GM23338 (cell line): ENCODE measurements around the gene ILF2. TPM values are rescaled to one million over a fixed set of nuclear protein-coding genes. Genes with fewer than 3 reads are reported as not detected.

ENCODE experiments used
- ATAC-seq: fragments of 200-7000 bp; cut with Tn5 transposase; 3 replicates; pipeline ENCODE4 v1.9.1; 2020
- DNase-seq: peaks from one replicate; pipeline ENCODE4 v3.0.0-alpha.2; 2015; ENCODE audit warnings: low spot score
- H2AFZ ChIP-seq: fragments of 200-600 bp; sonication (generic); 2 replicates; pipeline ENCODE4 v1.8.0; 2016; ENCODE audit warnings: antibody characterized with exemption, mild to moderate bottlenecking, moderate library complexity
- H3F3A ChIP-seq: fragments of 200-600 bp; sonication (generic); replicated peaks from 2 replicates; pipeline ENCODE4 v1.8.0; 2017; ENCODE audit warnings: antibody characterized with exemption, mixed run types, low read depth
- H3K27ac ChIP-seq: fragments of 200-600 bp; sonication (generic); 2 replicates; pipeline ENCODE4 v1.6.1; 2016; ENCODE audit warnings: low read depth
- H3K27me3 ChIP-seq: fragments of 200-600 bp; sonication (generic); 2 replicates; pipeline ENCODE4 v1.8.0; 2016; ENCODE audit warnings: mild to moderate bottlenecking, mixed run types, moderate library complexity; ENCODE audit not compliant: insufficient read depth
- H3K36me3 ChIP-seq: fragments of 200-600 bp; sonication (generic); 2 replicates; pipeline ENCODE4 v1.8.0; 2016; ENCODE audit warnings: mild to moderate bottlenecking; ENCODE audit not compliant: insufficient read depth
- H3K4me1 ChIP-seq: fragments of 200-600 bp; sonication (generic); 2 replicates; pipeline ENCODE4 v1.8.0; 2016; ENCODE audit warnings: mild to moderate bottlenecking, moderate library complexity; ENCODE audit not compliant: insufficient read depth
- H3K4me2 ChIP-seq: fragments of 200-600 bp; sonication (generic); 2 replicates; pipeline ENCODE4 v1.7.1; 2017; ENCODE audit warnings: mixed run types
- H3K4me3 ChIP-seq: fragments of 200-600 bp; sonication (generic); 2 replicates; pipeline ENCODE4 v1.6.1; 2016; ENCODE audit warnings: mixed run types
- H3K79me2 ChIP-seq: fragments of 200-600 bp; sonication (generic); replicated peaks from 2 replicates; pipeline ENCODE4 v1.8.0; 2017; ENCODE audit warnings: mild to moderate bottlenecking; ENCODE audit not compliant: insufficient read depth
- H3K9me2 ChIP-seq: fragments of 200-600 bp; sonication (generic); 2 replicates; pipeline ENCODE4 v1.8.0; 2017; ENCODE audit not compliant: insufficient read depth
- H4K20me1 ChIP-seq: fragments of 200-600 bp; sonication (generic); replicated peaks from 2 replicates; pipeline ENCODE4 v1.8.0; 2017; ENCODE audit warnings: mild to moderate bottlenecking; ENCODE audit not compliant: insufficient read depth
- H3K27ac Mint-ChIP-seq: 2 replicates; pipeline ENCODE4 v1.8.0; 2020; ENCODE audit warnings: inconsistent platforms, mild to moderate bottlenecking, moderate library complexity, mixed read lengths
- H3K27me3 Mint-ChIP-seq: 3 replicates; pipeline ENCODE4 v1.8.0; 2022; ENCODE audit warnings: low read depth, mild to moderate bottlenecking, moderate library complexity, mixed read lengths, inconsistent platforms; ENCODE audit not compliant: insufficient read depth, poor library complexity
- H3K36me3 Mint-ChIP-seq: 3 replicates; pipeline ENCODE4 v1.8.0; 2021; ENCODE audit warnings: low read depth, mild to moderate bottlenecking, inconsistent platforms, moderate library complexity, mixed read lengths
- H3K4me1 Mint-ChIP-seq: 3 replicates; pipeline ENCODE4 v1.8.0; 2020; ENCODE audit warnings: mild to moderate bottlenecking, inconsistent platforms, mixed read lengths
- H3K4me3 Mint-ChIP-seq: 3 replicates; pipeline ENCODE4 v1.8.0; 2021; ENCODE audit warnings: moderate library complexity, mild to moderate bottlenecking, inconsistent platforms, mixed read lengths
- H3K9me3 Mint-ChIP-seq: 3 replicates; pipeline ENCODE4 v1.8.0; 2020; ENCODE audit warnings: moderate library complexity, mild to moderate bottlenecking, inconsistent platforms, mixed read lengths
- CREB1 ChIP-seq: fragments of 250-450 bp; sonication (Bioruptor Pico); IDR thresholded peaks from 2 replicates; pipeline ENCODE4 v1.5.0; 2020; ENCODE audit warnings: low read depth, mild to moderate bottlenecking, moderate library complexity
- EZH2 ChIP-seq: fragments of 200-600 bp; sonication (generic); IDR thresholded peaks from one replicate; pipeline ENCODE4 v1.8.0; 2017; ENCODE audit warnings: antibody characterized with exemption, mild to moderate bottlenecking, low read depth; ENCODE audit not compliant: unreplicated experiment
- EZH2phosphoT487 ChIP-seq: fragments of 200-600 bp; sonication (generic); IDR thresholded peaks from one replicate; pipeline ENCODE4 v1.8.1; 2018; ENCODE audit warnings: antibody characterized with exemption; ENCODE audit not compliant: unreplicated experiment
- JUNB ChIP-seq: IDR thresholded peaks from one replicate; pipeline ENCODE4 v1.6.1; 2016; ENCODE audit warnings: antibody characterized with exemption; ENCODE audit not compliant: unreplicated experiment
- NANOG ChIP-seq: IDR thresholded peaks from 2 replicates; pipeline ENCODE4 v1.6.1; 2016; ENCODE audit warnings: antibody characterized with exemption, borderline replicate concordance
- POLR2AphosphoS5 ChIP-seq: IDR thresholded peaks from 2 replicates; pipeline ENCODE4 v1.6.1; 2016; ENCODE audit warnings: antibody characterized with exemption, low read depth
- STAT1 ChIP-seq: IDR thresholded peaks from one replicate; pipeline ENCODE4 v1.6.1; 2016; ENCODE audit warnings: antibody characterized with exemption; ENCODE audit not compliant: unreplicated experiment
- ZNF114 ChIP-seq: fragments of 250-450 bp; sonication (Bioruptor Pico); IDR thresholded peaks from 2 replicates; pipeline ENCODE4 v1.5.0; 2020; ENCODE audit warnings: mild to moderate bottlenecking, moderate library complexity
- ZNF331 ChIP-seq: fragments of 250-450 bp; sonication (Bioruptor Pico); IDR thresholded peaks from 2 replicates; pipeline ENCODE4 v1.5.0; 2020; ENCODE audit warnings: low read depth, mild to moderate bottlenecking, moderate library complexity
- polyA plus RNA-seq: library from polyadenylated mRNA; unstranded; fragments of >200 nt; fragmentation: Nextera tagmentation; extraction: Ambion mirVana; gene quantifications from 2 replicates; pipeline ENCODE4 v1.2.1, GENCODE V29; 2016
- total RNA-seq: library from RNA; depleted of rRNA; stranded (reverse); fragments of >200 nt; shearing (Covaris generic); gene quantifications from 2 replicates; pipeline ENCODE4 v1.2.3, GENCODE V29; 2014
- TF ChIP-seq, protein P1 (sequence below): IDR thresholded peaks from one replicate; pipeline ENCODE4 v1.6.1; 2018; ENCODE audit warnings: antibody characterized with exemption; ENCODE audit not compliant: unreplicated experiment
- TF ChIP-seq, protein P2 (sequence below), 2 experiments: fragments of 200-600 bp in 1 of 2; sonication (generic) in 1 of 2; conservative IDR thresholded peaks; 2 replicates each; pipeline versions ENCODE4 v1.5.1 to v1.6.1; 2016 to 2017; ENCODE audit warnings: antibody characterized with exemption in 2 of 2, low read depth in 2 of 2, mild to moderate bottlenecking in 2 of 2, moderate library complexity in 1 of 2
- TF ChIP-seq, protein P3 (sequence below): fragments of 250-450 bp; sonication (Bioruptor Pico); IDR thresholded peaks from 2 replicates; pipeline ENCODE4 v1.5.0; 2020; ENCODE audit warnings: mild to moderate bottlenecking, moderate library complexity
- TF ChIP-seq, protein P4 (sequence below): IDR thresholded peaks from 2 replicates; pipeline ENCODE4 v1.6.1; 2016; ENCODE audit warnings: antibody characterized with exemption

ILF2 gene
- total and polyA plus RNA-seq, 2 experiments from 2014 or later, result 214 to 337 TPM

DNA sequence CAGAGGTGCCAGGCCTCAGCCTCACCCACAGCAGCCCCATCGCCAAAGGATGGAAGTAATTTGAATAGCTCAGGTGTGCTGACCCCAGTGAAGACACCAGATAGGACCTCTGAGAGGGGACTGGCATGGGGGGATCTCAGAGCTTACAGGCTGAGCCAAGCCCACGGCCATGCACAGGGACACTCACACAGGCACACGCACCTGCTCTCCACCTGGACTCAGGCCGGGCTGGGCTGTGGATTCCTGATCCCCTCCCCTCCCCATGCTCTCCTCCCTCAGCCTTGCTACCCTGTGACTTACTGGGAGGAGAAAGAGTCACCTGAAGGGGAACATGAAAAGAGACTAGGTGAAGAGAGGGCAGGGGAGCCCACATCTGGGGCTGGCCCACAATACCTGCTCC lies 22.7 kb upstream of the ILF2 start:
- TF ChIP-seq, protein P1, sequence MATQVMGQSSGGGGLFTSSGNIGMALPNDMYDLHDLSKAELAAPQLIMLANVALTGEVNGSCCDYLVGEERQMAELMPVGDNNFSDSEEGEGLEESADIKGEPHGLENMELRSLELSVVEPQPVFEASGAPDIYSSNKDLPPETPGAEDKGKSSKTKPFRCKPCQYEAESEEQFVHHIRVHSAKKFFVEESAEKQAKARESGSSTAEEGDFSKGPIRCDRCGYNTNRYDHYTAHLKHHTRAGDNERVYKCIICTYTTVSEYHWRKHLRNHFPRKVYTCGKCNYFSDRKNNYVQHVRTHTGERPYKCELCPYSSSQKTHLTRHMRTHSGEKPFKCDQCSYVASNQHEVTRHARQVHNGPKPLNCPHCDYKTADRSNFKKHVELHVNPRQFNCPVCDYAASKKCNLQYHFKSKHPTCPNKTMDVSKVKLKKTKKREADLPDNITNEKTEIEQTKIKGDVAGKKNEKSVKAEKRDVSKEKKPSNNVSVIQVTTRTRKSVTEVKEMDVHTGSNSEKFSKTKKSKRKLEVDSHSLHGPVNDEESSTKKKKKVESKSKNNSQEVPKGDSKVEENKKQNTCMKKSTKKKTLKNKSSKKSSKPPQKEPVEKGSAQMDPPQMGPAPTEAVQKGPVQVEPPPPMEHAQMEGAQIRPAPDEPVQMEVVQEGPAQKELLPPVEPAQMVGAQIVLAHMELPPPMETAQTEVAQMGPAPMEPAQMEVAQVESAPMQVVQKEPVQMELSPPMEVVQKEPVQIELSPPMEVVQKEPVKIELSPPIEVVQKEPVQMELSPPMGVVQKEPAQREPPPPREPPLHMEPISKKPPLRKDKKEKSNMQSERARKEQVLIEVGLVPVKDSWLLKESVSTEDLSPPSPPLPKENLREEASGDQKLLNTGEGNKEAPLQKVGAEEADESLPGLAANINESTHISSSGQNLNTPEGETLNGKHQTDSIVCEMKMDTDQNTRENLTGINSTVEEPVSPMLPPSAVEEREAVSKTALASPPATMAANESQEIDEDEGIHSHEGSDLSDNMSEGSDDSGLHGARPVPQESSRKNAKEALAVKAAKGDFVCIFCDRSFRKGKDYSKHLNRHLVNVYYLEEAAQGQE, result no peak
- TF ChIP-seq, protein P2, sequence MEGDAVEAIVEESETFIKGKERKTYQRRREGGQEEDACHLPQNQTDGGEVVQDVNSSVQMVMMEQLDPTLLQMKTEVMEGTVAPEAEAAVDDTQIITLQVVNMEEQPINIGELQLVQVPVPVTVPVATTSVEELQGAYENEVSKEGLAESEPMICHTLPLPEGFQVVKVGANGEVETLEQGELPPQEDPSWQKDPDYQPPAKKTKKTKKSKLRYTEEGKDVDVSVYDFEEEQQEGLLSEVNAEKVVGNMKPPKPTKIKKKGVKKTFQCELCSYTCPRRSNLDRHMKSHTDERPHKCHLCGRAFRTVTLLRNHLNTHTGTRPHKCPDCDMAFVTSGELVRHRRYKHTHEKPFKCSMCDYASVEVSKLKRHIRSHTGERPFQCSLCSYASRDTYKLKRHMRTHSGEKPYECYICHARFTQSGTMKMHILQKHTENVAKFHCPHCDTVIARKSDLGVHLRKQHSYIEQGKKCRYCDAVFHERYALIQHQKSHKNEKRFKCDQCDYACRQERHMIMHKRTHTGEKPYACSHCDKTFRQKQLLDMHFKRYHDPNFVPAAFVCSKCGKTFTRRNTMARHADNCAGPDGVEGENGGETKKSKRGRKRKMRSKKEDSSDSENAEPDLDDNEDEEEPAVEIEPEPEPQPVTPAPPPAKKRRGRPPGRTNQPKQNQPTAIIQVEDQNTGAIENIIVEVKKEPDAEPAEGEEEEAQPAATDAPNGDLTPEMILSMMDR (conservative IDR thresholded peaks at IDR 0.05; ENCODE audit: low read depth in 2 of 2), result no peak
- TF ChIP-seq, protein P3, sequence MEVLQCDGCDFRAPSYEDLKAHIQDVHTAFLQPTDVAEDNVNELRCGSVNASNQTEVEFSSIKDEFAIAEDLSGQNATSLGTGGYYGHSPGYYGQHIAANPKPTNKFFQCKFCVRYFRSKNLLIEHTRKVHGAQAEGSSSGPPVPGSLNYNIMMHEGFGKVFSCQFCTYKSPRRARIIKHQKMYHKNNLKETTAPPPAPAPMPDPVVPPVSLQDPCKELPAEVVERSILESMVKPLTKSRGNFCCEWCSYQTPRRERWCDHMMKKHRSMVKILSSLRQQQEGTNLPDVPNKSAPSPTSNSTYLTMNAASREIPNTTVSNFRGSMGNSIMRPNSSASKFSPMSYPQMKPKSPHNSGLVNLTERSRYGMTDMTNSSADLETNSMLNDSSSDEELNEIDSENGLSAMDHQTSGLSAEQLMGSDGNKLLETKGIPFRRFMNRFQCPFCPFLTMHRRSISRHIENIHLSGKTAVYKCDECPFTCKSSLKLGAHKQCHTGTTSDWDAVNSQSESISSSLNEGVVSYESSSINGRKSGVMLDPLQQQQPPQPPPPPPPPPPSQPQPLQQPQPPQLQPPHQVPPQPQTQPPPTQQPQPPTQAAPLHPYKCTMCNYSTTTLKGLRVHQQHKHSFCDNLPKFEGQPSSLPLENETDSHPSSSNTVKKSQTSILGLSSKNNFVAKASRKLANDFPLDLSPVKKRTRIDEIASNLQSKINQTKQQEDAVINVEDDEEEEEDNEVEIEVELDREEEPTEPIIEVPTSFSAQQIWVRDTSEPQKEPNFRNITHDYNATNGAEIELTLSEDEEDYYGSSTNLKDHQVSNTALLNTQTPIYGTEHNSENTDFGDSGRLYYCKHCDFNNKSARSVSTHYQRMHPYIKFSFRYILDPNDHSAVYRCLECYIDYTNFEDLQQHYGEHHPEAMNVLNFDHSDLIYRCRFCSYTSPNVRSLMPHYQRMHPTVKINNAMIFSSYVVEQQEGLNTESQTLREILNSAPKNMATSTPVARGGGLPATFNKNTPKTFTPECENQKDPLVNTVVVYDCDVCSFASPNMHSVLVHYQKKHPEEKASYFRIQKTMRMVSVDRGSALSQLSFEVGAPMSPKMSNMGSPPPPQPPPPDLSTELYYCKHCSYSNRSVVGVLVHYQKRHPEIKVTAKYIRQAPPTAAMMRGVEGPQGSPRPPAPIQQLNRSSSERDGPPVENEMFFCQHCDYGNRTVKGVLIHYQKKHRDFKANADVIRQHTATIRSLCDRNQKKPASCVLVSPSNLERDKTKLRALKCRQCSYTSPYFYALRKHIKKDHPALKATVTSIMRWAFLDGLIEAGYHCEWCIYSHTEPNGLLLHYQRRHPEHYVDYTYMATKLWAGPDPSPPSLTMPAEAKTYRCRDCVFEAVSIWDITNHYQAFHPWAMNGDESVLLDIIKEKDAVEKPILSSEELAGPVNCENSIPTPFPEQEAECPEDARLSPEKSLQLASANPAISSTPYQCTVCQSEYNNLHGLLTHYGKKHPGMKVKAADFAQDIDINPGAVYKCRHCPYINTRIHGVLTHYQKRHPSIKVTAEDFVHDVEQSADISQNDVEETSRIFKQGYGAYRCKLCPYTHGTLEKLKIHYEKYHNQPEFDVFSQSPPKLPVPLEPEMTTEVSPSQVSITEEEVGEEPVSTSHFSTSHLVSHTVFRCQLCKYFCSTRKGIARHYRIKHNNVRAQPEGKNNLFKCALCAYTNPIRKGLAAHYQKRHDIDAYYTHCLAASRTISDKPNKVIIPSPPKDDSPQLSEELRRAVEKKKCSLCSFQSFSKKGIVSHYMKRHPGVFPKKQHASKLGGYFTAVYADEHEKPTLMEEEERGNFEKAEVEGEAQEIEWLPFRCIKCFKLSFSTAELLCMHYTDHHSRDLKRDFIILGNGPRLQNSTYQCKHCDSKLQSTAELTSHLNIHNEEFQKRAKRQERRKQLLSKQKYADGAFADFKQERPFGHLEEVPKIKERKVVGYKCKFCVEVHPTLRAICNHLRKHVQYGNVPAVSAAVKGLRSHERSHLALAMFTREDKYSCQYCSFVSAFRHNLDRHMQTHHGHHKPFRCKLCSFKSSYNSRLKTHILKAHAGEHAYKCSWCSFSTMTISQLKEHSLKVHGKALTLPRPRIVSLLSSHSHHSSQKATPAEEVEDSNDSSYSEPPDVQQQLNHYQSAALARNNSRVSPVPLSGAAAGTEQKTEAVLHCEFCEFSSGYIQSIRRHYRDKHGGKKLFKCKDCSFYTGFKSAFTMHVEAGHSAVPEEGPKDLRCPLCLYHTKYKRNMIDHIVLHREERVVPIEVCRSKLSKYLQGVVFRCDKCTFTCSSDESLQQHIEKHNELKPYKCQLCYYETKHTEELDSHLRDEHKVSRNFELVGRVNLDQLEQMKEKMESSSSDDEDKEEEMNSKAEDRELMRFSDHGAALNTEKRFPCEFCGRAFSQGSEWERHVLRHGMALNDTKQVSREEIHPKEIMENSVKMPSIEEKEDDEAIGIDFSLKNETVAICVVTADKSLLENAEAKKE (CRISPR knock-in tag), result no peak
- no peak for TF ChIP-seq EZH2
- TF ChIP-seq ZNF331 (CRISPR knock-in tag), result no peak
- TF ChIP-seq EZH2phosphoT487, result no peak
- TF ChIP-seq ZNF114 (CRISPR knock-in tag), result no peak
- TF ChIP-seq JUNB, result no peak
- TF ChIP-seq NANOG, result no peak
- no peak for TF ChIP-seq CREB1 (CRISPR knock-in tag)
- TF ChIP-seq, protein P4, sequence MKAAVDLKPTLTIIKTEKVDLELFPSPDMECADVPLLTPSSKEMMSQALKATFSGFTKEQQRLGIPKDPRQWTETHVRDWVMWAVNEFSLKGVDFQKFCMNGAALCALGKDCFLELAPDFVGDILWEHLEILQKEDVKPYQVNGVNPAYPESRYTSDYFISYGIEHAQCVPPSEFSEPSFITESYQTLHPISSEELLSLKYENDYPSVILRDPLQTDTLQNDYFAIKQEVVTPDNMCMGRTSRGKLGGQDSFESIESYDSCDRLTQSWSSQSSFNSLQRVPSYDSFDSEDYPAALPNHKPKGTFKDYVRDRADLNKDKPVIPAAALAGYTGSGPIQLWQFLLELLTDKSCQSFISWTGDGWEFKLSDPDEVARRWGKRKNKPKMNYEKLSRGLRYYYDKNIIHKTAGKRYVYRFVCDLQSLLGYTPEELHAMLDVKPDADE, result no peak
- no peak for TF ChIP-seq STAT1
- no peak for TF ChIP-seq POLR2AphosphoS5
- H3K4me1 Mint-ChIP-seq, result peaks cover 22% of the 10 kb centered on the region
- DNase-seq (no peak), ATAC-seq (no peak)
- H3K27me3 Mint-ChIP-seq, result peaks cover 7% of the 10 kb centered on the region
- peaks cover 18% of the 10 kb centered on the region for H3K4me1 ChIP-seq
- H4K20me1 ChIP-seq, result no peaks in the 10 kb centered on the region
- H3K4me3 ChIP-seq, result no peak overlapping the region
- peaks cover 17% of the 10 kb centered on the region for H3K36me3 Mint-ChIP-seq
- no peak overlapping the region for H3K4me3 Mint-ChIP-seq
- no peak overlapping the region for H3K4me2 ChIP-seq
- H3K9me3 Mint-ChIP-seq, result no peaks in the 10 kb centered on the region
- H3K27me3 ChIP-seq, result no peaks in the 10 kb centered on the region
- H3K9me2 ChIP-seq, result no peaks in the 10 kb centered on the region
- H3K27ac ChIP-seq, result no peak overlapping the region
- peak overlapping the region; percentile 38 for H3K27ac Mint-ChIP-seq
- no peaks in the 10 kb centered on the region for H3K79me2 ChIP-seq
- H2AFZ ChIP-seq, result no peak overlapping the region
- H3F3A ChIP-seq, result peaks cover 9% of the 10 kb centered on the region
- H3K36me3 ChIP-seq, result no peaks in the 10 kb centered on the region
